ENCODE measurements around the gene HOXB9. TPM values are rescaled to one million over a fixed set of nuclear protein-coding genes. Genes with fewer than 3 reads are reported as not detected.

HOXB9 gene
- total and polyA plus RNA-seq, 2 of the 13 experiments (the other 11 are each of a cell fraction or from before 2014, with no cell fraction given), result not detected

GRCh38 chr17:48579471-48579759 lies 46.7 kb downstream of the HOXB9 start (continued):
- TF ChIP-seq HMGXB4 (CRISPR knock-in tag; IDR thresholded peaks at IDR 0.05; ENCODE audit: borderline replicate concordance in 1 of 2, low read depth in 1 of 2), result no peak

GRCh38 chr17:48578616-48579470 lies 47.3 kb downstream of the HOXB9 start:
- FAIRE-seq (no peak), ATAC-seq (no peak), DNase-seq (ENCODE audit: low spot score) (no peak)
- H3K27ac ChIP-seq (ENCODE audit: extremely low read length, insufficient read depth, low read length), result no peak overlapping the region
- ChIA-PET CTCF (ENCODE audit: low intra/inter-chr PET ratio, low total read pairs) (no interaction called here), POLR2A (no interaction called here)
- BruUV-seq (replicated peaks), result no TSS peak
- no peak overlapping the region for H3K9ac ChIP-seq (ENCODE audit: insufficient read depth, low read depth, low read length)
- TF ChIP-seq ZHX2 (IDR thresholded peaks at IDR 0.05; ENCODE audit: low read depth), result no peak
- no peak for TF ChIP-seq ZHX2 (CRISPR knock-in tag; IDR thresholded peaks at IDR 0.05; ENCODE audit: borderline replicate concordance)
- TF ChIP-seq REPIN1 (CRISPR knock-in tag; IDR thresholded peaks at IDR 0.05; ENCODE audit: borderline replicate concordance, low read depth), result no peak
- no peak for TF ChIP-seq ELK4 (CRISPR knock-in tag; IDR thresholded peaks at IDR 0.05; ENCODE audit: borderline replicate concordance)
- TF ChIP-seq ZFP36 (IDR thresholded peaks at IDR 0.05; ENCODE audit: borderline replicate concordance, low read depth, low read length, partially characterized antibody), result peak; percentile 25
- no peak for TF ChIP-seq TGIF2 (CRISPR knock-in tag; IDR thresholded peaks at IDR 0.05)
- TF ChIP-seq SALL2 (CRISPR knock-in tag; IDR thresholded peaks at IDR 0.05), result no peak
- no peak for TF ChIP-seq ATM (IDR thresholded peaks at IDR 0.05; ENCODE audit: borderline replicate concordance)
- TF ChIP-seq EZH2 (conservative IDR thresholded peaks at IDR 0.05; ENCODE audit: low read depth, low read length), result peak; percentile 94
- no peak overlapping the region for H3K4me2 ChIP-seq (ENCODE audit: low read depth, low read length)
- H4K20me1 ChIP-seq (ENCODE audit: insufficient read depth, low read length), result no peaks in the 10 kb centered on the region; the same call in 1 of the 2 replicates
- no peaks in the 10 kb centered on the region for H3K9me3 ChIP-seq (ENCODE audit: low read length)
- no peaks in the 10 kb centered on the region for H3K36me3 ChIP-seq (replicated peaks in 1 of 2; ENCODE audit: control insufficient read depth in 1 of 2, insufficient read depth in 2 of 2, low read length in 2 of 2)
- intact Hi-C loops (cut with micrococcal nuclease; ENCODE audit: unreplicated experiment) (no loop called here), in situ Hi-C loops (cut with HindIII; ENCODE audit: extremely low pct_ligation_motif_present, low pct_unique_long_range_greater_than_20kb) (no loop called here)
- peaks cover 31 to 89% of the 10 kb centered on the region in 2 experiments for H3K27me3 ChIP-seq (ENCODE audit: control insufficient read depth in 1 of 2, insufficient read depth in 2 of 2, low read length in 2 of 2)
- H3K4me3 ChIP-seq (replicated peaks in 1 of 3; ENCODE audit: insufficient read depth in 1 of 3, low read depth in 2 of 3, low read length in 3 of 3), result no peak overlapping the region
- H2AFZ ChIP-seq (ENCODE audit: low read length), result no peak overlapping the region
- 30% methylated on average over 41 of the region's 43 CpGs for WGBS (ENCODE audit: low lambda C conversion rate)
- no peaks in the 10 kb centered on the region for H3K79me2 ChIP-seq (ENCODE audit: insufficient read depth, low read length)
- H3K4me1 ChIP-seq (ENCODE audit: insufficient read depth, low read length), result no peaks in the 10 kb centered on the region

All from HepG2 (cell line).